Measurements from ENCODE around the gene RYR1. TPM values are rescaled to one million over a fixed set of nuclear protein-coding genes. Genes with fewer than 3 reads are reported as not detected.

RYR1 gene
- 1.3 TPM for total RNA-seq (ENCODE audit: unreplicated experiment)
- long read RNA-seq, partial matches to known transcripts = 1 of 1 reads
- long read RNA-seq, other reads (novel, unspliced or antisense) = 0 of 1 reads

GRCh38 chr19:38433268-38433733, at the start of gene RYR1:
Gene RYR1 (plus strand): TSS chr19:38433691. CDS start chr19:38433830, 139 bp downstream.
- Mint-ChIP-seq H3K4me1 (ENCODE audit: unreplicated experiment) (peaks cover 8% of the 10 kb centered on the region), H3K36me3 (ENCODE audit: low read depth, unreplicated experiment) (no peaks in the 10 kb centered on the region), H3K27ac (ENCODE audit: unreplicated experiment) (no peak within 1 kb of the TSS)

GRCh38 chr19:38383743-38384142, 49.7 kb upstream of the RYR1 start:
- TF ChIP-seq CTCF (IDR thresholded peaks at IDR 0.05; ENCODE audit: unreplicated experiment) = no peak
- no peak for DNase-seq (ENCODE audit: low spot score)
- H3K4me3 Mint-ChIP-seq (ENCODE audit: unreplicated experiment) = no peak overlapping the region
- peaks cover 26% of the 10 kb centered on the region for H3K36me3 Mint-ChIP-seq (ENCODE audit: low read depth, unreplicated experiment)
- peaks cover 16% of the 10 kb centered on the region for H3K27me3 Mint-ChIP-seq (ENCODE audit: unreplicated experiment)
- no peak overlapping the region for H3K27ac Mint-ChIP-seq (ENCODE audit: unreplicated experiment)
- H3K4me1 Mint-ChIP-seq (ENCODE audit: unreplicated experiment) = peaks cover 7% of the 10 kb centered on the region
- no peaks in the 10 kb centered on the region for H3K9me3 Mint-ChIP-seq (ENCODE audit: unreplicated experiment)

More at GRCh38 chr19:38433268-38433733, at the start of gene RYR1:
- Mint-ChIP-seq H3K4me3 (ENCODE audit: unreplicated experiment) (peak within 1 kb of the TSS; percentile 5), H3K9me3 (ENCODE audit: unreplicated experiment) (no peaks in the 10 kb centered on the region), H3K27me3 (ENCODE audit: unreplicated experiment) (peaks cover 6% of the 10 kb centered on the region)
- no peak for TF ChIP-seq CTCF (IDR thresholded peaks at IDR 0.05; ENCODE audit: unreplicated experiment)
- peak; percentile 61 for DNase-seq (ENCODE audit: low spot score)

- H3K27ac Mint-ChIP-seq (ENCODE audit: unreplicated experiment) = no peak overlapping the region
Observed at GRCh38 chr19:38384209-38385027, 49.1 kb upstream of the RYR1 start.

GRCh38 chr19:38385057-38385803, 48.3 kb upstream of the RYR1 start:
- DNase-seq (ENCODE audit: low spot score) = no peak
- H3K9me3 Mint-ChIP-seq (ENCODE audit: unreplicated experiment) = no peaks in the 10 kb centered on the region
- no peak for TF ChIP-seq CTCF (IDR thresholded peaks at IDR 0.05; ENCODE audit: unreplicated experiment)

More at GRCh38 chr19:38384209-38385027, 49.1 kb upstream of the RYR1 start:
- peaks cover 24% of the 10 kb centered on the region for H3K36me3 Mint-ChIP-seq (ENCODE audit: low read depth, unreplicated experiment)
- H3K9me3 Mint-ChIP-seq (ENCODE audit: unreplicated experiment) = no peaks in the 10 kb centered on the region
- H3K27me3 Mint-ChIP-seq (ENCODE audit: unreplicated experiment) = peaks cover 16% of the 10 kb centered on the region
- DNase-seq (ENCODE audit: low spot score) = peak; percentile 60
- peaks cover 8% of the 10 kb centered on the region for H3K4me1 Mint-ChIP-seq (ENCODE audit: unreplicated experiment)
- H3K4me3 Mint-ChIP-seq (ENCODE audit: unreplicated experiment) = no peak overlapping the region
- no peak for TF ChIP-seq CTCF (IDR thresholded peaks at IDR 0.05; ENCODE audit: unreplicated experiment)

More at GRCh38 chr19:38385057-38385803, 48.3 kb upstream of the RYR1 start:
- peaks cover 20% of the 10 kb centered on the region for H3K27me3 Mint-ChIP-seq (ENCODE audit: unreplicated experiment)
- no peak overlapping the region for H3K27ac Mint-ChIP-seq (ENCODE audit: unreplicated experiment)
- peaks cover 12% of the 10 kb centered on the region for H3K4me1 Mint-ChIP-seq (ENCODE audit: unreplicated experiment)
- peaks cover 20% of the 10 kb centered on the region for H3K36me3 Mint-ChIP-seq (ENCODE audit: low read depth, unreplicated experiment)
- H3K4me3 Mint-ChIP-seq (ENCODE audit: unreplicated experiment) = no peak overlapping the region
